Caco-2 (cell line): ENCODE measurements around the gene VPS18. TPM values are rescaled to one million over a fixed set of nuclear protein-coding genes. Genes with fewer than 3 reads are reported as not detected.

Experiments
- BruUV-seq: library from RNA; stranded (reverse); fragments of 400-500 nt; replicated peaks from 2 replicates; lab custom pipeline; 2021; lab: Mats Ljungman, UMichigan
- CTCF ChIA-PET: fragments of 300-600 bp; sonication (Branson Sonifier 250); formaldehyde crosslinking; loops from one replicate; lab custom pipeline; 2022; ENCODE audit warnings: antibody characterized with exemption; lab: Charles Lee
- POLR2A ChIA-PET: fragments of 300-600 bp; sonication (Branson Sonifier 250); formaldehyde crosslinking; loops from one replicate; lab custom pipeline; 2022; ENCODE audit warnings: antibody characterized with exemption; lab: Charles Lee
- DNase-seq, 2 experiments: peaks; one replicate each; pipeline versions ENCODE4 v3.0.0 to v3.0.0-alpha.2; 2020 to 2022
- H3K27me3 ChIP-seq: replicated peaks from 2 replicates; pipeline ENCODE4 v1.6.0; 2011; ENCODE audit warnings: low read length; ENCODE audit not compliant: control insufficient read depth, insufficient read depth
- H3K36me3 ChIP-seq: 2 replicates; pipeline ENCODE4 v1.5.1; 2011; ENCODE audit warnings: low read length; ENCODE audit not compliant: control insufficient read depth, insufficient read depth
- H3K4me1 ChIP-seq: fragments of 250-450 bp; sonication (Bioruptor Pico); 2 replicates; pipeline ENCODE4 v1.5.1; 2020; ENCODE audit warnings: mild to moderate bottlenecking
- H3K4me3 ChIP-seq: 2 replicates; pipeline ENCODE4 v1.5.1; 2011; ENCODE audit warnings: low read depth, mild to moderate bottlenecking, control low read depth, low read length
- H3K9me3 ChIP-seq: fragments of 250-450 bp; sonication (Bioruptor Pico); 2 replicates; pipeline ENCODE4 v1.5.1; 2020; ENCODE audit warnings: mild to moderate bottlenecking, moderate library complexity
- H3K27ac Mint-ChIP-seq: one replicate; pipeline ENCODE4 v1.8.0; 2022; ENCODE audit warnings: mixed read lengths; ENCODE audit not compliant: unreplicated experiment
- H3K27me3 Mint-ChIP-seq: one replicate; pipeline ENCODE4 v1.8.0; 2022; ENCODE audit warnings: mixed read lengths; ENCODE audit not compliant: insufficient read depth, unreplicated experiment
- H3K36me3 Mint-ChIP-seq: one replicate; pipeline ENCODE4 v1.8.0; 2022; ENCODE audit warnings: mild to moderate bottlenecking, mixed read lengths; ENCODE audit not compliant: insufficient read depth, unreplicated experiment
- H3K4me1 Mint-ChIP-seq: one replicate; pipeline ENCODE4 v1.8.0; 2022; ENCODE audit warnings: low read depth, mixed read lengths; ENCODE audit not compliant: unreplicated experiment
- H3K4me3 Mint-ChIP-seq: one replicate; pipeline ENCODE4 v1.8.0; 2022; ENCODE audit warnings: mild to moderate bottlenecking, moderate library complexity, mixed read lengths; ENCODE audit not compliant: unreplicated experiment
- H3K9me3 Mint-ChIP-seq: one replicate; pipeline ENCODE4 v1.8.0; 2022; ENCODE audit warnings: mixed read lengths; ENCODE audit not compliant: unreplicated experiment
- intact Hi-C: fragments of 100-400 bp; cut with micrococcal nuclease; formaldehyde crosslinking; loops from one replicate; pipeline ENCODE4 v1.10.0; 2022; ENCODE audit not compliant: unreplicated experiment
- total RNA-seq: library from RNA; stranded (reverse); gene quantifications from 2 replicates; pipeline ENCODE4 v1.2.3, GENCODE V29; 2022
- TF ChIP-seq, protein P1 (sequence below), 2 experiments: fragments of 200-600 bp in 1 of 2; IDR thresholded peaks; 1 replicate in 1 of 2; 2 replicates in 1 of 2; pipeline versions ENCODE4 v1.5.1 to v1.8.0; 2011 to 2022; ENCODE audit warnings: antibody characterized with exemption in 1 of 2, control low read depth in 1 of 2, inconsistent platforms in 1 of 2, low read depth in 1 of 2, low read length in 1 of 2, mild to moderate bottlenecking in 1 of 2, moderate library complexity in 1 of 2; ENCODE audit not compliant: insufficient read depth in 1 of 2, severe bottlenecking in 1 of 2, unreplicated experiment in 1 of 2

VPS18 gene
- total RNA-seq, 1 experiment from 2014 or later = 29.3 TPM

GRCh38 chr15:40867199-40867598 is 27.1 kb upstream of the VPS18 start:
- TF ChIP-seq, protein P1, sequence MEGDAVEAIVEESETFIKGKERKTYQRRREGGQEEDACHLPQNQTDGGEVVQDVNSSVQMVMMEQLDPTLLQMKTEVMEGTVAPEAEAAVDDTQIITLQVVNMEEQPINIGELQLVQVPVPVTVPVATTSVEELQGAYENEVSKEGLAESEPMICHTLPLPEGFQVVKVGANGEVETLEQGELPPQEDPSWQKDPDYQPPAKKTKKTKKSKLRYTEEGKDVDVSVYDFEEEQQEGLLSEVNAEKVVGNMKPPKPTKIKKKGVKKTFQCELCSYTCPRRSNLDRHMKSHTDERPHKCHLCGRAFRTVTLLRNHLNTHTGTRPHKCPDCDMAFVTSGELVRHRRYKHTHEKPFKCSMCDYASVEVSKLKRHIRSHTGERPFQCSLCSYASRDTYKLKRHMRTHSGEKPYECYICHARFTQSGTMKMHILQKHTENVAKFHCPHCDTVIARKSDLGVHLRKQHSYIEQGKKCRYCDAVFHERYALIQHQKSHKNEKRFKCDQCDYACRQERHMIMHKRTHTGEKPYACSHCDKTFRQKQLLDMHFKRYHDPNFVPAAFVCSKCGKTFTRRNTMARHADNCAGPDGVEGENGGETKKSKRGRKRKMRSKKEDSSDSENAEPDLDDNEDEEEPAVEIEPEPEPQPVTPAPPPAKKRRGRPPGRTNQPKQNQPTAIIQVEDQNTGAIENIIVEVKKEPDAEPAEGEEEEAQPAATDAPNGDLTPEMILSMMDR (IDR thresholded peaks at IDR 0.05; ENCODE audit: insufficient read depth in 1 of 2, low read depth in 1 of 2, low read length in 1 of 2, severe bottlenecking in 1 of 2, unreplicated experiment in 1 of 2) = no peak
- H3K4me3 Mint-ChIP-seq = no peak overlapping the region
- no peaks in the 10 kb centered on the region for H3K27me3 Mint-ChIP-seq
- H3K4me3 ChIP-seq = no peak overlapping the region
- no peak for DNase-seq
- no peaks in the 10 kb centered on the region for H3K36me3 Mint-ChIP-seq
- intact Hi-C loops = no loop called here
- H3K9me3 Mint-ChIP-seq = no peaks in the 10 kb centered on the region
- ChIA-PET CTCF (no interaction called here), POLR2A (no interaction called here)
- peaks cover 9% of the 10 kb centered on the region for H3K4me1 Mint-ChIP-seq
- no peaks in the 10 kb centered on the region for H3K36me3 ChIP-seq
- BruUV-seq = no TSS peak
- H3K27ac Mint-ChIP-seq = no peak overlapping the region
- no peaks in the 10 kb centered on the region for H3K9me3 ChIP-seq
- no peaks in the 10 kb centered on the region for H3K27me3 ChIP-seq
- peaks cover 14% of the 10 kb centered on the region for H3K4me1 ChIP-seq

DNA sequence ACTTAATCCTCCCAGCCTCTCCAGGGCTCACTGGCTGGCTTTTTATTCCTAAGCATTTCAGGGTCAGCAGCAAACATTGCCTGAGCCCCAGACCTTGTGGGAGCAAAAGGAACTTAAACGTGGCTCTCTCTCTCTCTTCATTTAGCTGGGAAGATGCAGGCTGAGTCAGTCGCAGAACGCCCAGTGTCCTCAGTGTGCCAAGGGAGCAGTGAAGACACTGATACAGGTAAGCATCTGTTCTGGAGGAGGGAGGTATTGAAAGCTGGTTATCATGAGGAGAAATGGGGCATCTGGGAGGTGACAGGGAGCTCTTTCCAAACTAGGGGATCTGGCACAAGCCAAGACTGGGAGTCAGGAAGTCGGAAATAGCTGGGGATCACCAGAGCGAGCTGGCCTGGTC is 24.6 kb upstream of the VPS18 start:
- POLR2A ChIA-PET = no interaction called here
- TF ChIP-seq, protein P1 (IDR thresholded peaks at IDR 0.05; ENCODE audit: insufficient read depth in 1 of 2, low read depth in 1 of 2, low read length in 1 of 2, severe bottlenecking in 1 of 2, unreplicated experiment in 1 of 2) = no peak
- H3K27ac Mint-ChIP-seq = no peak overlapping the region

GRCh38 chr15:40870716-40871115 is 23.5 kb upstream of the VPS18 start:
- Mint-ChIP-seq H3K4me1 (peaks cover 8% of the 10 kb centered on the region), H3K36me3 (no peaks in the 10 kb centered on the region), H3K27me3 (no peaks in the 10 kb centered on the region), H3K4me3 (no peak overlapping the region), H3K9me3 (no peaks in the 10 kb centered on the region), H3K27ac (no peak overlapping the region)
- no peaks in the 10 kb centered on the region for H3K36me3 ChIP-seq
- no peak for DNase-seq
- CTCF ChIA-PET = interaction anchor here (0.7 to 6.8 kb wide), 3 partner anchors 12 to 86 kb away, joined by 3 to 133 read pairs (median 6); partner anchors contain the start of gene VPS18
- peaks cover 15% of the 10 kb centered on the region for H3K4me1 ChIP-seq
- intact Hi-C loops = no loop called here
- H3K27me3 ChIP-seq = no peaks in the 10 kb centered on the region
- no peaks in the 10 kb centered on the region for H3K9me3 ChIP-seq
- no TSS peak for BruUV-seq
- POLR2A ChIA-PET = interaction anchor here (1.1 kb wide), 1 partner anchor 27 kb away, joined by 5 read pairs; the partner anchor contains the start of gene SPINT1
- TF ChIP-seq, protein P1 (IDR thresholded peaks at IDR 0.05; ENCODE audit: insufficient read depth in 1 of 2, low read depth in 1 of 2, low read length in 1 of 2, severe bottlenecking in 1 of 2, unreplicated experiment in 1 of 2) = no peak
- no peak overlapping the region for H3K4me3 ChIP-seq

More for the DNA sequence above, 24.6 kb upstream of the VPS18 start:
- no TSS peak for BruUV-seq
- Histone ChIP-seq H3K4me1 (peaks cover 15% of the 10 kb centered on the region), H3K9me3 (no peaks in the 10 kb centered on the region), H3K4me3 (no peak overlapping the region), H3K27me3 (no peaks in the 10 kb centered on the region), H3K36me3 (no peaks in the 10 kb centered on the region)
- CTCF ChIA-PET = interaction anchor here (0.6 to 6.8 kb wide), 3 partner anchors 11 to 124 kb away, joined by 4 to 133 read pairs (median 6); partner anchors contain the start of gene VPS18
- H3K27me3 Mint-ChIP-seq = no peaks in the 10 kb centered on the region
- no peaks in the 10 kb centered on the region for H3K9me3 Mint-ChIP-seq
- DNase-seq = no peak
- H3K4me1 Mint-ChIP-seq = peaks cover 8% of the 10 kb centered on the region
- H3K36me3 Mint-ChIP-seq = no peaks in the 10 kb centered on the region
- intact Hi-C loops = no loop called here
- no peak overlapping the region for H3K4me3 Mint-ChIP-seq
